Lower lobe of right lung (tissue), 2 donors: ENCODE data around the gene BCAR3. TPM values are rescaled to one million over a fixed set of nuclear protein-coding genes. Genes with fewer than 3 reads are reported as not detected.
A peak's percentile ranks its signal among the peaks of the same experiment; 100 is the strongest.

Experiments
- ATAC-seq, 2 donors: fragments of 200-7000 bp; cut with Tn5 transposase; one replicate each; pipeline ENCODE4 v1.9.1; 2020 to 2022; ENCODE audit warnings: mild to moderate bottlenecking in 2 of 2, moderate library complexity in 2 of 2
- DNase-seq: peaks from one replicate; pipeline ENCODE4 v3.0.0-alpha.2; 2020
- H3K27ac ChIP-seq: fragments of 200-600 bp; one replicate; pipeline ENCODE4 v1.8.0; 2022
- H3K27me3 ChIP-seq: fragments of 200-600 bp; one replicate; pipeline ENCODE4 v1.8.0; 2022; ENCODE audit warnings: low read depth
- H3K36me3 ChIP-seq: fragments of 200-600 bp; one replicate; pipeline ENCODE4 v1.8.0; 2022; ENCODE audit warnings: mild to moderate bottlenecking
- H3K4me1 ChIP-seq: fragments of 200-600 bp; one replicate; pipeline ENCODE4 v1.8.0; 2022
- H3K4me3 ChIP-seq: fragments of 200-600 bp; one replicate; pipeline ENCODE4 v1.8.0; 2022; ENCODE audit warnings: mild to moderate bottlenecking
- H3K9me3 ChIP-seq: fragments of 200-600 bp; one replicate; pipeline ENCODE4 v1.8.0; 2022
- intact Hi-C: fragments of 100-400 bp; cut with DNase I; formaldehyde crosslinking; loops from one replicate; pipeline ENCODE4 v1.11.0; 2022
- long read RNA-seq: library from polyadenylated mRNA; unstranded; transcript quantifications from one replicate; pipeline ENCODE4 v2.0.0, GENCODE V29; 2021
- total RNA-seq: library from RNA; stranded (reverse); fragmentation: NEBNext Ultra II Directional; extraction: Animal tissue kit (Norgen Biotek cat#: 25700); gene quantifications from one replicate; pipeline ENCODE4 v1.2.1, GENCODE V29; 2021
- TF ChIP-seq, protein P1 (sequence below): fragments of 200-600 bp; IDR thresholded peaks from one replicate; pipeline ENCODE4 v1.8.0; 2022; ENCODE audit warnings: antibody characterized with exemption, mild to moderate bottlenecking
- donor health status: DM: no; HTN: yes; CAD: no; lungs with severe emphysema.

Gene BCAR3
- 24.9 TPM for total RNA-seq
- long read RNA-seq, transcript BCAR3-201 (12 exons, 3,171 nt), result major isoform, 18 of 53 reads
- long read RNA-seq, partial matches to known transcripts, result 13 of 53 reads
- long read RNA-seq, other reads (novel, unspliced or antisense), result 20 of 53 reads

DNA sequence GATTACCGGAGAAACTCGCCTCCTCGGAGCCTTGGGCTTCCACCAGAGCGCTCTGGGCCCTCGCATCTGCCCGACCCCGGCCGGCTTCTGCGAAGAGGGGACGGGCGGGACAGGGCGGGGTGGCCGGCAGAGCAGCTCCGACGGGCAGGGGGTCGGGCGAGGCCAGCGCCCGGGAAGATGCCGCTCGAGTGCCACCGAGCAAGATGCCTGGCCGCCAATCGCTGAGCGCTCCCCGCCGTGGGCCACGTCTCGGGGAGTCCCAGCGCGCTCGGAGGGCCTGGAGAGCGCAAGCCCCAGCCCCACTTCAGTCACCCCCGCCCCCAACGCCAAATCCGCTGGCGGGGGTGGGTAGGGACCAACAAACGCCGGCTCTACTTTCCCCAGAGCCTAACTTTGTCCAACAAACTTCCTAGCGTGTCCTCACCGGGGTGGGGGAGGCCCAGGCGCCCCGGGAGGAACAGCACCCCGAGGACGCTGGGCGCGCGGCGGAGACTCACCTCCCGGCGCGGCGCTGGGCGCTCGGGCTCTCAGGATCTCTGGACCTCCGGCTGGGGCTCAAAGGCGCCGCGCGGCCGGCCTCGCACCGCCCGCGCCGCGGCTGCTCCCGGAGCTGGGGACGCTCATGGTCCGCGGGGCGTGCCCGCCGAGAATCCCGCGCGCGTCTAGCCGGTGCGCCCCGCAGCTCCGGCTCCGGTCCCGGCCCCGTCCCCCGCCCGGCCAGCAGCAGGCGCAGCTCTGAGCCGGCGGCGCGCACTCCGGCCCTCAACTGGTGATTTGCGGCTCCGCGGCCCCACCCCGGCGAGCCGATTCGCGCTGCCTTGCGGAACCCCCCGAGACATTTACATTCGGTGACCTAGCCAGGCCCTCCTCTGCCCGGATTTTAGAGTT, at the start of gene BCAR3:
Gene BCAR3 (minus strand): TSS at position 737 of the 888 bp plus-strand sequence. CDS start 6,907 bp downstream, outside the sequence.
- intact Hi-C loops, result no loop called here
- H3K4me3 ChIP-seq, result peak within 1 kb of the TSS; percentile 87
- no peaks in the 10 kb centered on the region for H3K9me3 ChIP-seq
- ATAC-seq (peak; percentile 90 to 92), DNase-seq (peak; percentile 85)
- no peaks in the 10 kb centered on the region for H3K36me3 ChIP-seq
- H3K4me1 ChIP-seq, result peaks cover 44% of the 10 kb centered on the region
- H3K27ac ChIP-seq, result peak within 1 kb of the TSS; percentile 92
- H3K27me3 ChIP-seq, result no peaks in the 10 kb centered on the region
- TF ChIP-seq, protein P1, sequence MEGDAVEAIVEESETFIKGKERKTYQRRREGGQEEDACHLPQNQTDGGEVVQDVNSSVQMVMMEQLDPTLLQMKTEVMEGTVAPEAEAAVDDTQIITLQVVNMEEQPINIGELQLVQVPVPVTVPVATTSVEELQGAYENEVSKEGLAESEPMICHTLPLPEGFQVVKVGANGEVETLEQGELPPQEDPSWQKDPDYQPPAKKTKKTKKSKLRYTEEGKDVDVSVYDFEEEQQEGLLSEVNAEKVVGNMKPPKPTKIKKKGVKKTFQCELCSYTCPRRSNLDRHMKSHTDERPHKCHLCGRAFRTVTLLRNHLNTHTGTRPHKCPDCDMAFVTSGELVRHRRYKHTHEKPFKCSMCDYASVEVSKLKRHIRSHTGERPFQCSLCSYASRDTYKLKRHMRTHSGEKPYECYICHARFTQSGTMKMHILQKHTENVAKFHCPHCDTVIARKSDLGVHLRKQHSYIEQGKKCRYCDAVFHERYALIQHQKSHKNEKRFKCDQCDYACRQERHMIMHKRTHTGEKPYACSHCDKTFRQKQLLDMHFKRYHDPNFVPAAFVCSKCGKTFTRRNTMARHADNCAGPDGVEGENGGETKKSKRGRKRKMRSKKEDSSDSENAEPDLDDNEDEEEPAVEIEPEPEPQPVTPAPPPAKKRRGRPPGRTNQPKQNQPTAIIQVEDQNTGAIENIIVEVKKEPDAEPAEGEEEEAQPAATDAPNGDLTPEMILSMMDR, result peak; percentile 51

DNA sequence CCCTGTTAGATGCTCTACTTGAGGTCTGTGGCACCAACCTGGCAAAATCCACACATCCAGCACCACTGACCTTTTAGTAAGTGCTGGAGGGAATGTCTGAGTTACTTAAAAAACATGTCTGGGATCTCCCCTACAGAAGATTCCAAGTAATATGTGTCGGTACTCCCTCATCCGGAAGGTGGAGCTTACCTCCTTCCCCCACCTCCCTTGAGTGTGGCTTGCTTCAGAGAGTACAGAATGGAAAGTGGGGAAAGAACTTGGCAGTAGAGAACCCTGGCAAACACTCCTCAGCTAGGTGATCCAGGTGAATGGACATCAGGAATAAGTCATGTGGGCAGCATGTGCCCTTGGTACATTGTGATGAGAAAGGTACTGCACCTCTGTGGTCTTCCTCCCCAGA, 49.0 kb upstream of the BCAR3 start:
- TF ChIP-seq, protein P1, result no peak
- Histone ChIP-seq H3K4me1 (peaks cover 9% of the 10 kb centered on the region), H3K27ac (no peak overlapping the region), H3K27me3 (no peaks in the 10 kb centered on the region), H3K4me3 (no peak overlapping the region), H3K9me3 (no peaks in the 10 kb centered on the region), H3K36me3 (no peaks in the 10 kb centered on the region)
- ATAC-seq, result peak; percentile 51 to 73
- intact Hi-C loops, result no loop called here
- no peak for DNase-seq

DNA sequence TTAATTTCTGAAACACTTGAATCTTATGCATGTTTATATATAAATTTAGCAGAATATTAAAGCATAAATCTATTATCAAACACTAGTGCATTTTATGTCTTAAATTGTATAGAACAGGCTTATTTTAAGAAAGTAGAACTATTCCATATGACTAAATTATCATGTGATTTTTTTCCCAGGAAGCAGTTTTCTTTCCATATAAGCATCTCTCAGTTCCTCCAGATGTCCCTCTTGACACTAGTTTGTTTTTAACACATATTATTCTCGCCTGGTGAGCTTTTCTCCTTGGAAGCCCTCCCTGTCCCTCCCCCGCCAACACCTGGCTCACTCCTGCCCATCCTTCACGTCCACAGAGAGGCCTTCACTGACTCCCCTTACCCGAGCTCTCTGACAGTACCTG, 48.3 kb upstream of the BCAR3 start:
- Histone ChIP-seq H3K36me3 (no peaks in the 10 kb centered on the region), H3K9me3 (no peaks in the 10 kb centered on the region), H3K27ac (no peak overlapping the region), H3K4me1 (peaks cover 9% of the 10 kb centered on the region), H3K27me3 (no peaks in the 10 kb centered on the region), H3K4me3 (no peak overlapping the region)
- TF ChIP-seq, protein P1, result no peak
- ATAC-seq (no peak), DNase-seq (no peak)
- intact Hi-C loops, result no loop called here

DNA sequence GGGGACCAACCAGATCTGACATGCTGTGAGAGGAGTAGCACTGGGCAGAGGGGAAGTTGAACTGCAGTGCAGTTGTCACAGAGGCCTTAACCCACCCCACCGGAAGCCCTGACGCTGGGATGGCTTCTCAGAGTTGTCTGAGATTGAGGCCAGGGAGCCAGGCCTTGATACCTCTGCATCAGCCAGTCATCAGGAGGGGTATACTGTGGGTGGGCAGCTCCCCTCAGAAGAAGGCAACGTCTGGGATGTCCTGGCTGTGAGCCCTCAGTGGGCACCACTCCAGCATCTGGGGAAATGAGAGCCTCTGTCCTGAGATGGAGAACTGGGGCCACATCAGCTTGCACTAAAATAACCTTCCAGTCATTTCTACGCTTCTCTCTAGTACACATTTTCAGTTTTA, 47.9 kb upstream of the BCAR3 start:
- peak in 1 of 2 donors; percentile 33 for ATAC-seq

DNA sequence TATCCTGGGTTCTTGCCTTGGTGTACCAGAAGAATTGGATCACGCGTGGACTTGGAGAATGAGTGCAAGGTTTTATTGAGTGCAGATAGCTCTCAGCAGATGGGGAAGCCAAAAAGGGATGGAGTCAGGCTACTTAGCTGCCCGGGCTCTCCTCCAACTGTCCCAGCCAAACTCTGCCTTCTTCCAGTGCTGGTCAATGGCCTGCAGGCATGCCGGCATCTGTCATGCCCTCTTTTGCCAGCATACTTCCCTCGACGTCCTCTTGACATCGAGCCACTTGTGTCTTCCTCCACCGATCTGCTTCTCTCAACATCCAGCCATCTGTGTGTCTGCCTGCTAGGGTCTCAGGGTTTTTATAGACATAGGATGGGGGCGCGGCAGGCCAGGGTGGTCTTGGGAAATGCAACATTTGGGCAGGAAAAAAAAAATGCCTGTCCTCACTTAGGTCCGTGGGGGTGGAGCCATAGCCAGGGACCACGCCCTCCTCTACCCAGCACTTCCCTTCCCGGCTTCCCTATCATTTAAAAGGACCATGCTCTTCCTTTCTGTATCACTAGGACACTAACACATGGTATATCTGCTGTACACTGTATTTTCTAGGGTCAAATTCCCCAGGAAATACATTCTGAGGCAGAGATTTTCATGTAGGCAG, 47.0 kb upstream of the BCAR3 start:
- intact Hi-C loops, result no loop called here

More for the DNA sequence above, 47.9 kb upstream of the BCAR3 start:
- H3K4me1 ChIP-seq, result peaks cover 9% of the 10 kb centered on the region
- H3K27ac ChIP-seq, result no peak overlapping the region
- TF ChIP-seq, protein P1, result no peak
- no peak for DNase-seq
- intact Hi-C loops, result no loop called here
- no peak overlapping the region for H3K4me3 ChIP-seq
- no peaks in the 10 kb centered on the region for H3K27me3 ChIP-seq
- no peaks in the 10 kb centered on the region for H3K9me3 ChIP-seq
- H3K36me3 ChIP-seq, result no peaks in the 10 kb centered on the region

More for the DNA sequence above, 47.0 kb upstream of the BCAR3 start:
- peaks cover 9% of the 10 kb centered on the region for H3K4me1 ChIP-seq
- ATAC-seq (no peak), DNase-seq (no peak)
- H3K36me3 ChIP-seq, result no peaks in the 10 kb centered on the region
- H3K9me3 ChIP-seq, result no peaks in the 10 kb centered on the region
- no peak overlapping the region for H3K4me3 ChIP-seq
- TF ChIP-seq, protein P1, result no peak
- H3K27ac ChIP-seq, result no peak overlapping the region
- H3K27me3 ChIP-seq, result no peaks in the 10 kb centered on the region
